Subcutaneous adipose tissue (tissue), 4 donors: ENCODE data around the gene APBA3. TPM values are rescaled to one million over a fixed set of nuclear protein-coding genes. Genes with fewer than 3 reads are reported as not detected.

Experiments used
- CTCF ChIP-seq: fragments of 450-650 bp; IDR thresholded peaks from one replicate; pipeline ENCODE4 v1.5.1; 2016; ENCODE audit warnings: low read depth, mild to moderate bottlenecking, control low read depth, antibody characterized with exemption, moderate library complexity
- total RNA-seq, 4 donors: library from RNA; depleted of rRNA; stranded (reverse); fragments of >200 nt; gene quantifications; one replicate each; pipeline ENCODE4 v1.1.0, GENCODE V29; 2016

APBA3 gene
- total RNA-seq, 4 donors from 2014 or later: 12.4 to 31.3 (median 15.4) TPM

GRCh38 chr19:3805859-3806258 is 44.4 kb upstream of the APBA3 start:
- TF ChIP-seq CTCF: no peak

- TF ChIP-seq CTCF: no peak
Observed at GRCh38 chr19:3804429-3804828, 42.9 kb upstream of the APBA3 start.

GRCh38 chr19:3803986-3804385 is 42.5 kb upstream of the APBA3 start:
- TF ChIP-seq CTCF: no peak

GRCh38 chr19:3803114-3803888 is 41.8 kb upstream of the APBA3 start:
- no peak for TF ChIP-seq CTCF

GRCh38 chr19:3801412-3802096 is 40.1 kb upstream of the APBA3 start:
- no peak for TF ChIP-seq CTCF

GRCh38 chr19:3800996-3801395 is 39.5 kb upstream of the APBA3 start:
- no peak for TF ChIP-seq CTCF

GRCh38 chr19:3798137-3798536 is 36.6 kb upstream of the APBA3 start:
- no peak for TF ChIP-seq CTCF
